Muscle layer of colon (tissue), 2 donors: ENCODE data around the gene FAT1.

Experiments used
- H3K27ac ChIP-seq: one replicate; pipeline ENCODE4 v1.7.0; 2013; ENCODE audit warnings: low read depth, mild to moderate bottlenecking, low read length, moderate library complexity
- H3K27me3 ChIP-seq, 2 donors: one replicate each; pipeline ENCODE4 v1.7.0; 2013; ENCODE audit warnings: low read length in 2 of 2, mild to moderate bottlenecking in 2 of 2; ENCODE audit not compliant: insufficient read depth in 2 of 2, control insufficient read depth in 1 of 2
- H3K36me3 ChIP-seq: one replicate; pipeline ENCODE4 v1.7.0; 2013; ENCODE audit warnings: mild to moderate bottlenecking, low read length; ENCODE audit not compliant: insufficient read depth
- H3K4me1 ChIP-seq: one replicate; pipeline ENCODE4 v1.7.0; 2013; ENCODE audit warnings: mild to moderate bottlenecking, low read length; ENCODE audit not compliant: insufficient read depth
- H3K4me3 ChIP-seq, 2 donors: one replicate each; pipeline ENCODE4 v1.7.0; 2013; ENCODE audit warnings: low read length in 2 of 2, low read depth in 1 of 2, mild to moderate bottlenecking in 1 of 2, moderate library complexity in 1 of 2
- H3K9ac ChIP-seq: one replicate; pipeline ENCODE4 v1.7.0; 2013; ENCODE audit warnings: low read length
- H3K9me3 ChIP-seq: one replicate; pipeline ENCODE4 v1.7.0; 2013; ENCODE audit warnings: mild to moderate bottlenecking, low read length
- donor health status: abdominal sarcoma.
- donor health status: Adenocarcinoma of cecum.

Gene FAT1

DNA sequence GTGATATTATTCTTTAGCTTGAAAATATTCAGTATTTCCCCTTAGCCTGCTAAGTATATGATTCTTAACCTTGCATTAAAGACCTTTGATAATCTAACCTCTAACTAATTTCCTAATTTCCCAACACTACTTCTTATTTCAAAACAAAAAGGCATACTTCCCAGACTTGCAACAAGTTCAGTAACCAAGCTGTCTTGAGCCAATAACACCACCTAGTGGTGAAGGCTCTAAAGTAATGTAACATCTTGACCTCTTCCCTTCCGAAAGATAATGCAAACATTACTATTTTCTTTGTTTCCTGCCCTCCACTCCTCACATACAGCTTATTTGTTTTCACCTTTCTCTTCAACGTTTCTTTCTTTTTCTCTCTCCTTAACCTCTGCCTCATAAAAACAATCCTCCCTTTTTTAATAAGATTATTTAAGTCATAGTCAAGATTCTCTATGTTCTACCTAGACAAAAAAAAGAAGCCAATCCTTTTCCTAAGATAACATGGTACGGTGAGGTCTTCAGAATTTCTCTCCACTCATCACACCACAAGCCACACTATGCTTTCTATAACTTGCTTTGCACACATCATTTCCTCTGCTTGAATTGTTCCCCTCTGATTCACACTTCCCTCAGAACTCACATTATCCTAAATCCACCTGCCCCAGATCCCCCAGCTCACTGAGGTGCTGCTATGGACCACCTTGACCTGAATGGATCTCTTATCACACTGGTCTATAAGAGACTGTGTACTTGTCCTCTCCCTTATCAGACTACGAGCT lies 3.5 kb downstream of the FAT1 start:
- no peaks in the 10 kb centered on the region for H3K27me3 ChIP-seq
- no peaks in the 10 kb centered on the region for H3K36me3 ChIP-seq
- no peak overlapping the region for H3K27ac ChIP-seq
- no peak overlapping the region for H3K4me3 ChIP-seq
- H3K9me3 ChIP-seq, result no peaks in the 10 kb centered on the region
- peaks cover 19% of the 10 kb centered on the region for H3K4me1 ChIP-seq
- no peak overlapping the region for H3K9ac ChIP-seq

DNA sequence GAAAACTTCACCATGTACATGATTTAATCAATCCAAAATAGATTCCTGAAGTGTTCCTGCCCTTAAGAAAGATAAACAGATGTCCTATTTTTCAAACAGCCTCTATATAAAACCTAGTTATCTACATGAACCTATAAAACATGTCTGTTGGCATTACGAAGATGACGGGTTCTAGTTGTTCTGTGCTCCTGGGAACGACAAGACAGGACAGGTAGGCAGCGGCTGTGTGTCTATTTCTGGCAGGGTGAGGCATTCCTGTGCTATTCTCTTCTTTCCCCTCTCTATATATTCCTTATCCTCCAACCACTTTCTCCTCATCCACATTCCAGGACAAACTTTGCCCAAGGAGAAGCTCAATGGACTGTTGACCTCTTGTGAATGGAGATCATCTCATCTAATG lies 6.1 kb downstream of the FAT1 start:
- H3K4me3 ChIP-seq, result no peak overlapping the region
- H3K4me1 ChIP-seq, result peaks cover 19% of the 10 kb centered on the region
- H3K9me3 ChIP-seq, result no peaks in the 10 kb centered on the region
- H3K36me3 ChIP-seq, result no peaks in the 10 kb centered on the region
- H3K27me3 ChIP-seq, result no peaks in the 10 kb centered on the region
- no peak overlapping the region for H3K9ac ChIP-seq
- no peak overlapping the region for H3K27ac ChIP-seq

DNA sequence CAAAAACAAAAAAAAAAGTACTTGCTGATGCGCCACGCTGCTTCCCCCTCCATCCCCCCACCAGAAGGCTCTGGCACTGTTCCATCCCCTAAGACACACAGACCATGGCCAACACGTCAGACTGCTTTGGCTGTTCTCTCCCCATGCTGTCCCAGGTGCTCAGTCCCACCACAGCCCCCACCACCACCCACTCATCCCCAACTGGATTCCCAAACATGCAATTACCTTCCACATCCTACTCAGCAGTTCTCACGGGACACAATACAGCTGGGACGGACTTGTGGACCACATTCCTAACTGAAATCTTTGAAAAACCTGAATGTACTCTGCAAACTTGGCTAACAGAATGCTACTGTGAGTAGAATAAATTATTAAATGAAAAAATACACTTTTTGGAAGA lies 8.6 kb downstream of the FAT1 start:
- no peak overlapping the region for H3K27ac ChIP-seq
- H3K36me3 ChIP-seq, result no peaks in the 10 kb centered on the region
- peaks cover 16% of the 10 kb centered on the region for H3K4me1 ChIP-seq
- H3K9me3 ChIP-seq, result no peaks in the 10 kb centered on the region
- no peak overlapping the region for H3K4me3 ChIP-seq
- no peak overlapping the region for H3K9ac ChIP-seq
- H3K27me3 ChIP-seq, result no peaks in the 10 kb centered on the region

DNA sequence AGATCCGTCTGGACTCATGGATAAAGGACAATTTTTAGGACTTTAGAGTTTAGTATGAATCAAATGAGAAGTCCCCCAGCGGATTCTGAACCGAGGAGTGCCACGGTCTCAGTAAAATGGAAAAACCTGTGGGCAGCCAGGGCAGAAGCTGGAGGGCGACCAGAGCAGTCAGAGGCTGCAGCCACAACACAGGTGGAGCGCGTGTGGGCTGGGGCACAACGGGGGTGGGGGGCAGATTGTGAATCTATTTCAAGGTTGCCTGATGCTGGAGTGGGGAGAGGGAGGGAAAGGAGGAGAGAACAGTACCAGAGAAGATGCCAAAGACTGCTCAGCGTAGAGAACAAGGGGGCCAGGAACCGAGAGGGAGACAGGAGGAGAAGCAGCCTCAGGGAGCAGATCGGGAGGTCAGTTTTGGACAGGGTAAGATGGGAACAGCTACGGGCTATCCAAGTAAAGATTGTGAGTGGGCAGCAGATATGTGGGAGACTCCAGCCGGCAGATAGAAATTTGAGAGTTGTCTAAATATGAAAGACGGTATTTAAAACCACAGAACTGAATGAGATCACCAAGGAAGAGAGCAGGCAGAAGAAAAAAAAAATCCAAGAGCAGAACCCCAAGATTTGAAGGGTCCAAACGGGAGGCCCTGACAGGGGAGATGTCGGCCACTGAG lies 9.5 kb downstream of the FAT1 start:
- Histone ChIP-seq H3K36me3 (peaks cover 3% of the 10 kb centered on the region), H3K9ac (no peak overlapping the region), H3K27me3 (no peaks in the 10 kb centered on the region), H3K4me1 (peaks cover 23% of the 10 kb centered on the region), H3K9me3 (no peaks in the 10 kb centered on the region), H3K27ac (no peak overlapping the region), H3K4me3 (no peak overlapping the region)

DNA sequence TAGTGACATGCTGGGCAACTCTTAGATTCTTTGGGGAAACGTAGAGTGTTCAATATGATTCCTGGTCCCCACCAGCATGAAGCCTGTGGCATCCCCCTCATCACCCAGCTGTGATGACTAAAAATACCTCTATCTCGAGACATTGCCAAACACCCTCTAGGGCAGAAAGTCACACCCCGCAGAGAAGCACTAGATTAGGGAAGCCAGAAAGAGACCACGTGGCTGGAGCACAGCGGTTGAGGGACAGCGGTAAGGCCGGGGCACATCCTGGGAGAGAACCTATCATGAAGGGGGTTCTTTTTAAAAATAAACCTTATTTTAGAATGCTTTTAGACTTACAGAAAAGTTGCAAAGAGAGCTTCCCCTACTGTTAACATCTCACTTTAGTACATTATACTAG lies 11.0 kb downstream of the FAT1 start:
- H3K36me3 ChIP-seq, result peaks cover 17% of the 10 kb centered on the region

DNA sequence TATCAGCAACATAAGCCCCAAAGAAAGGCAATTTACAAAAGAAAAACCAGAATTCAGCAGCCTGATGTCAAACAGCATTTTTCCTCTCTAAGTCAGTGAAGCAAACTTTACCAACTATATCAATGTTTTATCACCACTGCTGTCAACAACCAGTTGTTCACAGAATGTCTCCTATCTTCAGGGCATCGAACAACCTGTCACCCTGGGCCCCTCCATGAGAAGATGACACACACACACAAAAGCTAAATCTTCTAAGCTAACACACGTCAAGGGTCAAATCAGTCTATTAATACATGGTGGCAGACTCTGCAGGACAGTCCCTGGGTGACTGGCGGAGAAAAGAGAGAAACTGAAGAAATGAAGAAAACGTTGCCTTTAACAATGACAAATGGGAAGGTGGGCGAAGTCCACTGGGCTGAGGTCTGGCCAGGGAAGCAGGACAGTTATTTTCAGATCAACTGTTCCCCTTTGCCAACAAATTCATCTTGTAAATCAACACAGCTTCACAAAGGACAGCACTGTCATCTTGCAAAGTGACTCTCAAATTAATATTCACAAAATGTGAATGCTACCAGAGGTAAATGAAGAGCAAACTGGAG lies 13.0 kb downstream of the FAT1 start:
- Histone ChIP-seq H3K27ac (no peak overlapping the region), H3K4me3 (no peak overlapping the region), H3K36me3 (peaks cover 30% of the 10 kb centered on the region), H3K4me1 (peaks cover 29% of the 10 kb centered on the region), H3K9ac (no peak overlapping the region), H3K9me3 (no peaks in the 10 kb centered on the region), H3K27me3 (no peaks in the 10 kb centered on the region)

More for the DNA sequence above, 11.0 kb downstream of the FAT1 start:
- H3K4me1 ChIP-seq, result peaks cover 25% of the 10 kb centered on the region
- no peak overlapping the region for H3K4me3 ChIP-seq
- H3K9ac ChIP-seq, result no peak overlapping the region
- no peaks in the 10 kb centered on the region for H3K27me3 ChIP-seq
- H3K27ac ChIP-seq, result no peak overlapping the region
- H3K9me3 ChIP-seq, result no peaks in the 10 kb centered on the region

DNA sequence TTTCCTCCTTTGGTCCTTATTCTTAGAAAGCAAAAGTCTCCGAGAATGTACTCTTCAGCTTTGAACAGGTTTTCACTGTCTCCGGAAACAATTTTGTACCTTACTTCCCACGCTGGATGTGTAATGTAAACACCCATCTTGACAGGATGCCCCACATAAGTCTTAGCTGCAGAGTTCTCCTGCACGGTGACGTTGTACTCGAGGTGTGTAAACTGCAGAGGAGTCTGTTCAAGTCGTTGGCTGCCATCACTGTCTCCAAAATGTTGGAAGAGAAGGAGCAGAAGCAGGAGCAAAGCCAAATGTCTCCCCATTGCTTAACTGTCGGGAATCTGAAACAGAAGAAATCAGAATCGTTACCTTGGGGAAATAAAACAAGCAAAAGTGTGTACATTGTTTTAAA lies 14.1 kb downstream of the FAT1 start:
- H3K36me3 ChIP-seq, result peaks cover 30% of the 10 kb centered on the region

DNA sequence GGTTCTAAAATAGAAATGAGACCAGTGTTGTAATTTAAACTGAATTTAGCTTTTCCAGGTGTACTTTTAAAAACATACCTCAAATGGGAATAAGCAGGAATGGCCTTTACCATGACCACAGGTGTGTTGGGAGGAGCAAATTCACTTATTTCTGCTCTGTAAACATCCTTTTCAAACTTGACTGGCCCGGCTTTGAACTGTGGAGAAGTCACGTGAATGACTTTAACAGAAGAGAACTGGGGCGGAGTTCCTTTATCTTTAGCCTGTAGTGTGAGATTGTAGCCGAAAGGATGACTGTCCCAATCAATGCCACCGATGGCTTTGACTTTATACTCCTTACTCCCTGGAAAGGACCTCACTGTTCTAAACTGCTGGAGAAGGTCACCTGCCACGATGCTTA lies 15.1 kb downstream of the FAT1 start:
- H3K9ac ChIP-seq, result no peak overlapping the region
- H3K36me3 ChIP-seq, result peaks cover 30% of the 10 kb centered on the region
- no peaks in the 10 kb centered on the region for H3K27me3 ChIP-seq
- H3K4me3 ChIP-seq, result no peak overlapping the region
- no peak overlapping the region for H3K27ac ChIP-seq
- H3K9me3 ChIP-seq, result no peaks in the 10 kb centered on the region
- peaks cover 45% of the 10 kb centered on the region for H3K4me1 ChIP-seq

More for the DNA sequence above, 14.1 kb downstream of the FAT1 start:
- Histone ChIP-seq H3K9ac (no peak overlapping the region), H3K27ac (peak overlapping the region; percentile 19), H3K4me3 (no peak overlapping the region), H3K4me1 (peaks cover 35% of the 10 kb centered on the region), H3K27me3 (no peaks in the 10 kb centered on the region), H3K9me3 (no peaks in the 10 kb centered on the region)

DNA sequence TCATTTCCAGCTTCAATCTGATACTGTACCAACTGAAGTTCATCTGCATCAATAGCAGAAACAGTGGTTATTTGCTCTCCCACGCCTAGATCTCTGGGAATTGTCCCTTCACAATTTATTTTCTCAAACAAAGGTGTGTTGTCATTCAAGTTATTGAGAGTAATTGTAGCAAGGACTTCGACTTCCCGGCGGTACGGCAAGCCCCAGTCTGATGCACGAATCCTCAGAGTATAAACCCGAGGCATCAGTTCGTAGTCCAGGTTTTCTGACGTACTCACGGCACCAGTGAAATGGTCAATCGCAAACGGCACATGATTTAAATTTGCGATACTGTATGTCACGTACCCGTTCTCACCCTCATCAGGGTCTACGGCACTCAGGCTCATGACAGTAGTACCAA lies 15.7 kb downstream of the FAT1 start:
- Histone ChIP-seq H3K4me1 (peaks cover 50% of the 10 kb centered on the region), H3K27me3 (no peaks in the 10 kb centered on the region), H3K27ac (no peak overlapping the region), H3K9ac (no peak overlapping the region), H3K9me3 (no peaks in the 10 kb centered on the region), H3K4me3 (no peak overlapping the region), H3K36me3 (peaks cover 30% of the 10 kb centered on the region)

DNA sequence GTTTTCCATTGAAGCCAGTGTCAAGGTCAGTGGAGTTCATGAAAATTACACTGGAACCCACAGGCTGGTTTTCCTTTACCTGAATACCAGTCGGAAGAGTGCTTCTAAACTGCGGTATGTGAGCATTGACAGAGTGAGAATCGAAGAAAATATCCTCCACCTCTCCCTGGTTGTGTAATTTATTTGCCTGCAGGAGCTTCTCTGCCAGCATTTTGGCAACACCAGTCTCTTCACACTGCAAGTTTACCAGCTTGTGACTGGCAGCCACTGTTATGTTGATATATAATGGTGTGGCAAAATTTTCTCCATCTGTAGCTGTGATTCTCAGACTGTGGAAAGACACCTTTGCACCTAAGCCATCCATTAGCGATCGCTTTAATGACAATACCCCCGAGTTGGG lies 16.1 kb downstream of the FAT1 start:
- no peaks in the 10 kb centered on the region for H3K27me3 ChIP-seq
- no peak overlapping the region for H3K9ac ChIP-seq
- H3K27ac ChIP-seq, result no peak overlapping the region
- peaks cover 54% of the 10 kb centered on the region for H3K4me1 ChIP-seq
- no peaks in the 10 kb centered on the region for H3K9me3 ChIP-seq
- H3K4me3 ChIP-seq, result no peak overlapping the region
- H3K36me3 ChIP-seq, result peaks cover 30% of the 10 kb centered on the region

DNA sequence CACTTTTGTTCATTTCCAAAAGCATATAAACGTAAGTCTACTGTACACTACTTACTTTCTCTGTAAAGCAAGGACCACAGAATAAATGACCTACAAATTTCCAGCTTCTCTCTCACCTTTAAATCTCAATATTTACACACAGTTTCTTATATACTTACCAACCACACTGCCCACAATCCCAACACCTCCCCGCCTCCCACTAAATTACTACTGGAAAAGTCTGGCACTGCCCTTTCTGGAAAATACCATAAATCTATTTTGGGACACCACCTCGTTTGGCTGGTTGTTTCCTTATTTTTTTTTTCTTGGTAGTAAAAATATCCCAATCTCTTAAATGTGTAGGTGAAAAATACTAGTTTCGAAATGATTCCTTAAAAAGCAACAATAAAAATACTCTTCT lies 19.6 kb downstream of the FAT1 start:
- Histone ChIP-seq H3K27me3 (no peaks in the 10 kb centered on the region), H3K4me1 (peaks cover 70% of the 10 kb centered on the region), H3K36me3 (peaks cover 26% of the 10 kb centered on the region), H3K27ac (no peak overlapping the region), H3K4me3 (no peak overlapping the region), H3K9ac (no peak overlapping the region), H3K9me3 (no peaks in the 10 kb centered on the region)
